ENCODE measurements around the gene ELK4.

GRCh38 chr1:205629751-205630150, 2.1 kb downstream of the ELK4 start:
- TF ChIP-seq CTCF (IDR thresholded peaks at IDR 0.05): no peak
- no peak for TF ChIP-seq POLR2A (IDR thresholded peaks at IDR 0.05)

Measured in thyroid gland (tissue), 4 donors.